Left kidney (tissue), 2 donors: ENCODE results near the gene ZNF324. TPM values are rescaled to one million over a fixed set of nuclear protein-coding genes. Genes with fewer than 3 reads are reported as not detected.
"Not testable (repeated sequence)": the region's sequence is repeated elsewhere in the genome, so short reads cannot be mapped to it uniquely, and the experiment has no call there.

Experiments
- DNase-seq: peaks from one replicate; pipeline ENCODE4 v3.0.0-alpha.2; 2013
- polyA plus RNA-seq: library from polyadenylated mRNA; unstranded; fragments of 120-200 nt; gene quantifications from one replicate; pipeline ENCODE4 v1.2.1, GENCODE V29; 2013; ENCODE audit not compliant: insufficient read length

Gene ZNF324
- polyA plus RNA-seq, 1 donor: 9.1 TPM

DNA sequence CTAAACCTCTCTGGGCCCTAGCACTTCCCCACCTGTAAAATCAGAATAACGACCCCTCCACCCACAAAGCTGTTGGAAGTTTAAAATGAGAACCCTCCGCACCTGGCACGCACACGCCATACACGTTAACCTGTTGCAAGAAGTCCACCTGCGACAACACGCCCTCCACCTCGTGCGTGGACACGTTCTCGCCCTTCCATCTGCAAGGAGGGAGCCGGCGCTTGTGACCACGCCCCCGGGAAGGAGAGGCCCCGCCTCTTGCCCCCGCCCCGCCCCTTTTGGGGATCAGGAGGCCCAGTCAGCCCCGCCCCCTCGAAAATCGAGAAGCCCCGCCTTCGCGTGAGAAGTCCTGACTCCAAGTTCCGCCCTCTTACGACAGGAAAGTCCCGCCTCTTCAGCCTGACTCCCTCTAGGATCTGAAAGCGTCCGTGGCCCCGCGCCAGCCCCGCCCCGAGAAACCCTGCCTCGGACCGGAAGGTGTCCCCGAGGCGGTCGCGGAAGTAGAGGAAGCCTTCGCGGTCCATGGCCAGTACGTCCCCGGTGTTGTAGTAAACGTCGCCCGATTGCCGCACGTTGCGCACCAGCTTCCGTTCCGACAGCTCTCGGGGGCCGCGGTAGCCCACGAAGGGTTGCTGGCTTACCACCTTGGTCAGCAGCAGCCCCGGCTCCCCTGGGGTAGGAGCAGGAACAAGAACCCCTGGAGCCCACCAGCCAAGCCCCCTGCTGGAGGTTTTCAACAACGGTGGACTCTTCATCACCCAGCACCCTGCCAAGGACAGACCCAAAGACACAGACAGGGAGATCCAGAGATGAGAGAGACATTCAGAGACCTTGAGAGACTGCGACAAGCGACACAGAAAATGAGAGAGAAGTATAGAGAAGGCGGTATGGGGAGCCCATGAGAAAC lies 32.4 kb downstream of the ZNF324 start:
- peak; percentile 99 for DNase-seq

GRCh38 chr19:58500242-58500641 lies 33.4 kb downstream of the ZNF324 start:
- DNase-seq: no peak

DNA sequence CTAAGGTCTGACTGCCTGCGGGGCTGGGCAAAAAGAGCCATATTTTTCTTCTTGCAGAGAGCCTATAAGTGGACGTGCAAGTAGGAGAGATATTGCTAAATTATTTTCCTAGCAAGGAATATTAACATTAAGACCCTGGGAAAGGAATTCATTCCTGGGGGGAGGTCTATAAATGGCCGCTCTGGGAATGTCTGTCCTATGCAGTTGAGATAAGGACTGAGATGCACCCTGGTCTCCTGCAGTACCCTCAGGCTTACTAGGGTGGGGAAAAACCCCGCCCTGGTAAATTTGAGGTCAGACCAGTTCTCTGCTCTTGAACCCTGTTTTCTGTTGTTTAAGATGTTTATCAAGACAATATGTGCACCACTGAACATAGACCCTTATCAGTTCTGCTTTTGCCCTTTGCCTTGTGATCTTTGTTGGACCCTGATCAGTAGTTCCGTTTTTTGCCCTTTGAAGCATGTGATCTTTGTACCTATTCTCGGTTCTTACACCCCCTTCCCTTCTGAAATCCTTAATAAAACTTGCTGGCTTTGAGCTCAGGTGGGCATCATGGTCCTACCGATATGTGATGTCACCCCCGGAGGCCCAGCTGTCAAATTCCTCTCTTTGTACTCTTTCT lies 40.8 kb downstream of the ZNF324 start:
- not testable (repeated sequence) for DNase-seq

GRCh38 chr19:58509731-58510083 lies 42.8 kb downstream of the ZNF324 start:
- DNase-seq: no peak

DNA sequence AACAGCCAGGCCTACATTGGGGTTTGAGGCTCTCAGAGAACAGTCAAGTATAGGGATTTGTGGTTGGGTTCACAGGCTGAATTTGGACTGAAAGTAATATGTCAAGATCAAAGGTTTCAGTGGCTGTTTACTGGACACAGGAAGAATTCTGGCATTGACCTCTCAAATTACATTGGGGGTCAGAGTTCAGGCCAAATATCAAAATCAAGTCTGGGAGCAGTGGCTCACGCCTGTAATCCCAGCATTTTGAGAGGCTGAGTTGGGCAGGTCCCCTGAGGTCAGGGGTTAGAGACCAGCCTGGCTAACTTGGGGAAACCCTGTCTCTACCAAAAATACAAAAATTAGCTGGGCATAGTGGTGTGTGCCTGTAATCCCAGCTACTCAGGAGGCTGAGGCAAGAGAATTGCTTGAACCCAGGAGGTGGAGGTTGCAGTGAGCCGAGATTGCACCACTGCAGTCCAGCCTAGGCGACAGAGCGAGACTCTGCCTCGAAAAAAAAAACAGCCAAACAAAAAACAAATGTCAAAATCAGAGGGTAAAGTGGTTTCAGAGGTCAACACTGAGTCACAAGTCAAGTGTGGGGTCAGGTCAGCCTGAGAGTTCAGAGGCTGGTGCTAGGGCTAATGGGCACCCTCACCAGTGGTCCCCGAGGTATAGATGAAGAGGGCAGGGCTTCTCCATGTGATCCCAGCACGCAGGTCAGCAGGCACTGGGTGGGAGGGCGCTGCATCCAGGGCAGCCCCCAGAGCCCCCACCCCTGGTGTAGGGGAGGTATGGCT lies 43.4 kb downstream of the ZNF324 start:
- DNase-seq: no peak

DNA sequence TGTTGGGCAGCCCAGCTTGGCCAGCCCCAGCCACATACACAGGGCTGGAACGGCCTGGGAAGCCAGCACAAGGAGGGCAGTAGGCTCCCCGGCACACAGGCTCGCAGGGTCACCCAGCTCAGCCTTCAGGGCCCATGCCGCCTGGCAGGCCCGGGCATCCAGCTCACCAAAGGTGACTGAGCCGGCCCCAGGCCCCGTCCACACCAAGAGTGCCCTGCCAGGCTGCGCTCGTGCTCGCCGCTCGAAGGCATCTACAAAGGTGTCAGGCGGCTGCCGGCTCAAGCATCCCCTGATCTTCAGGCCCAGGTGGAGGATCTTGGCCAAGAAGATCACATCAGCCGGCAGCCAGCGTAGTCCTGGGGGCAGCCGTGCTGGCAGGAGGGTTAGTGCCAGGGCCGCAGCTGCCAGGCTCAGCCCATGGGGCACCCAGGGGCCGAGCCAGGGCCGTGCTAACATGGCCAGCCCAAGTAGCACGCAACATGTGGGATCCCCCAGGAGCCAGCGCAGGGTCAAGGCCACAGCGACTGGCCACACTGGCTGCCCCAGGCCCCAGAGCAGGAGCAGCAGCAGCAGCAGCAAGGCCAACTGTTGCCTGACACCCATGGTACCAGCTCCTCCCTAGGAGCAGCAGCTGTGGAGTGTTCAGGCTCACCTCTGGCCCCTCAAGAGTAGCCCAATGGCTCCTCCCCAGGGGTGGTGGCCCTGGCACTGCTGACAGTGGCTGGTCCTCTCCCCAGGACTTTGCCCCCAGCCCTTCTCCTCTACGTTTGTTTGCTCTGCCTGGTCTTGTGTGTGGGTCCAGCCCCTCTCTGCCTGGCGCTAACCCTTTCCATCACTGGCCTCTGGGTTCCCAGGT lies 44.7 kb downstream of the ZNF324 start, which contains the start of gene SLC27A5:
TSS of gene SLC27A5 (minus strand) at position 640 of the 856 bp plus-strand sequence. CDS start at position 603, 37 bp downstream.
- no peak for DNase-seq

DNA sequence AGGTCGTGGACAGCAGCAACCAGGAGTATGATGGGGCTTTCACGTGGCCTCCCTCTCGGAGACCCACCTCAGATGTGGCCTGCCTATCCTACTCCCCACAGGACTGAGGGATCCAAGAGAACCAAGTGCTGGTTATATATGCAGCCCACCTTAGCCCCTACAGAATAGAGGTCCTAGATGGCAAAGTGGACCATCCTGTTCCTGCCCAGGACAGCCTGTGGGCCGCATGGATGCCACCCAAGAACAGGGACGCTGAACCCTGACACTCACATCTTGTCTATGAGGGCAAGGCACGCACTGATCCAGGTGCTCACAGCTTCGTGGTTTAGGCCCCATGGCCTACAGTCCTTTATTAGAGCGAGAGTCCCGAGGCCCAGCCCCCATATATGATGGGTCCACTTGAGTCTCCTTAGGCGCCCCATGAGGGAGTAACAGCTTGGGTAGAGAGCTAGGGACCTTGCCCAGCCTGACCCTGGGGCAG lies 46.4 kb downstream of the ZNF324 start:
- DNase-seq: no peak

DNA sequence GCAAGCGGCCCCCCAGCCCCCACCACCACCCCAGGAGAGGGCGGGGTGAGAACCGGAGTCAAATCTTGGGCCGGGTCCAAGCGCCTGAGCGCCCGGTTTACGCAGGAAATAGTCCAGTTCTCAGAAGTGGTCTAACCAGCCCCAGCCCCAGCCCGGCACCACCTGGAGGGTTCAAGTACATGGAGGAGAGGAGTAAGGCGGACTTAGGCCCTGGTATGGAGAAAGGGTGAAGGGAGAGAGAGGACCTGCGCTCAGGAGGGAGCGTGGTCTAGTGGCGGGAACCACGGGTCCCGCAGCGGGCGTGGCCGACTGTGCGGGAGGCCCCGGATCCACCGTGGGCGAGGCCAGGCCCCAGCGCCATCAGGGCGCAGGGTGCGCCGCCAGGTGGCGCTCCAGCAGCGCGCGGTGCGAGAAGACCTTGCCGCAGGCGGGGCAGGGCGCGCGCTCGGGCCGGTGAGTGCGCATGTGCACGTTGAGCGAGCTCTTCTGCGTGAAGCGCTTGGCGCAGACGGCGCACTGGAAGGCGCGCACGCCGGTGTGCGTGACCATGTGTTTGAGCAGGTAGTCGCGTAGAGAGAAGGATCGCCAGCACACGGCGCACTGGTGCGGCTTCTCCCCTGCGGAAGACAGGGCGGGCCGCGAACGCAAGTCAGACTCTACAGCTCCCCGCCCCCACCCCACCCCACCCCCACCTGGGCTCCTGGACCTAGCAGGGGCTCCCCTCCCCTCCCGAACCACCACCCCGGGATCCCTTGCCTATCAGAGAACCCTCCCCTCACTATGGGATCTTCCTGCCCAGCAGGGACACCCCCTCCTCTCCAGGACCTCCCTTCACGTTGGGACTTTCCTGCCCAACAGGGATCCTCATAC lies 47.0 kb downstream of the ZNF324 start:
- DNase-seq: peak; percentile 86

DNA sequence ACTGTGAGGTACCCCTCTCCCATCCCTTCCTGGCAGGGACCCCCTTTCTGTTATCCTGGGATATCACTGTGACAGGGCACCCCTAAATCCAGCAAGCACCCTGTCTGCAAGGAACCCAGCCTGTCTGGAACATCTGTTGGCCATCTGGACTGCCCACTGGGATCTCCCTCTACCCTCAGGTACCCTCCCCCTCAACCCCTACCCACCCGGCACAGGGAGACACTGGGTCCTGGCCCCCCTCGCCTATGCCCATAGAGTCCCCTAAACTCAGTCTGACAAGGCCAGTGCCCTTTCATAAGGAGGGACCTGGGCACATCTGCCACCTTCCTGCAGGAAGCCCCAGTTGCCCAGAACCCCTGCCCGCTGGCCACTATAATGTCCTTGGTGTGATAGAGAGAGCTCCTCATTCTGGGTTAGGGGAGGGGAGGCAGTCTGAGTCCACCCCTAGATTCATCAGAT lies 47.7 kb downstream of the ZNF324 start:
- no peak for DNase-seq

GRCh38 chr19:58515259-58515658 lies 48.4 kb downstream of the ZNF324 start:
- DNase-seq: no peak

- no peak for DNase-seq
These were observed 49.5 kb downstream of the ZNF324 start for GRCh38 chr19:58516246-58516836.

DNA sequence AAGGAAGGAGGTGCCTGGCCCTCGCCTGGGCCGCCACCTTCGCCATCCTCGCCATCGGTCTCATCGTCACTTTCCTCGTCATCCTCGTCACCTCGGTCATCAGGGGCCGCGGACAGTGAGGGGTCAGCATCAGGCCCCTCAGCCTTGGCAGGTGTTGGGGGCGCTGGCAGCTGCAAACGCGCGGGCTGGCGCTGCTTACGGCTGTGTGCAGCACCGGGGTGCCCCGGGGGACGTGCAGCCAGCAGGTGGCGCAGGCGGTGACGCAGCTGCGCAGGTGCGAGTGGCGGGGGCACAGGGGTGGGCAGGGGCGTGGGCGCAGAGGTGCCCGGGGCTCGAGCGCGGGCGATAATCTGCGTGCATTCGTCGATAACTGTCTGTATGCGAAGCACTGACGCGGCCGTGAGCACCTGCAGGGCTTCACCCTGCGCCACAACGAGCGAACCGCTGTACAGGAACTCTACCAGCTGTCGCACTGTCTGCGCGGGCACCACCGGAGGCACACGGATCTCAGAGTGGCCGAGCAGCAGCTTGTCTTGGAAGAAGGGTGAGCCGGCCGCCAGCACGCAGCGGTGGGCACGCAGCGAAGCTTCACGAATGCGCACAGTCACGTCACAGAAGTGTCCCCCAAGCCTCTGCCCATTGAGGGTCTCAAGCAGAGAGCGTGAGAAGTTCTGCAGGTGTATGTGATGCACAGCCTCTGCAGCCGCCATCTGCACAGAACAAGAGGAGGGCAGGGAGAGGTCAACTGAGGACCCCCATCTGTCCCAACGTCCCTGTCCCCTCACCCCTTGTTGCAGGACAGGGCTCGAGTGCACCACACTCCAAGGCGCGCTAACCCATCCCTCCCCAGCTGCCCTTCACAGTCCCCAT lies 50.3 kb downstream of the ZNF324 start:
- DNase-seq: no peak

DNA sequence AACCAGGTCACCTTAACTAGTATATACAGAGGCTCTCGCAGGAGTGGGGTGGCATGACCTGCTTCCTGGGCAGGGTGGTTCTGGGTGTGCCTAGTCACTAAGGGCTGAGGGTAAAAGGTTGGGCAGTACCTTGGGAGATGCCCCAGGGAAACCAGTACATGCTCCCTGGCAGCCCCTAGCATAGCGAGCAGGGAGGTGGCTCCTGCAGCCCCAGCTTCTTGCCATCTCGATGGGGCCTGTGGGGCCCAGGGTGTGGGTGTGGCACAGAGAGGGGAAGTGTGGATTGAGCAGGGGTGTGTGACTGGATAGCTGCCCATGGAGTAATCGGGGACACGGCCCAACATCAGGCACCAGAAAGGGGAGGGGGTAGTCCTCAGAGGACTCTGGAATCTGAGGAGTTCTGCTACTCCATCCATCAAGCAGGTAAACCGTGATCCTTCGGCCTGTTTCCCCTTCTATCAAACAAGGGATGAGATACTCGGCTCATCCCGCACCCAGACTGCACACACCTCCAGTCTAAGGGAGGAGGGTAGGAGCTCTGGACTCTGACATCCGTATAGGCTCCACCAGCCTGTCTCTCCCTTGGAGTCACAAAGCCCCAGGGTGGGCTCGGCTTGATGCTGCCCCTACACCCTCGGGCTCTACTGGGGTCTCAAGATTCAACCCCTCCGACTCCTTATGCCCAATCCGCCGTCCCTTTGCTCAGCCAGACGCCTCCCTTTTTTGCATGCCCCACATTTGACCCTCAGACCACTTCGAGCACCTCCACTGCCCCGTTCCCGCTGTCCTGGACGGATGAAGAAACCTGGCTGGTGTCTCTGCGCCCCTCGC lies 51.6 kb downstream of the ZNF324 start:
- DNase-seq: no peak

- DNase-seq: peak; percentile 74
These were observed 52.1 kb downstream of the ZNF324 start for GRCh38 chr19:58519087-58519354.

GRCh38 chr19:58519355-58520256 lies 52.7 kb downstream of the ZNF324 start, which contains the start of gene ZBTB45:
TSS of gene ZBTB45 (minus strand) at chr19:58519810. CDS start at chr19:58517673, 2,137 bp downstream.
- DNase-seq: peak; percentile 94

GRCh38 chr19:58520257-58520599 lies 53.3 kb downstream of the ZNF324 start:
- DNase-seq: no peak

DNA sequence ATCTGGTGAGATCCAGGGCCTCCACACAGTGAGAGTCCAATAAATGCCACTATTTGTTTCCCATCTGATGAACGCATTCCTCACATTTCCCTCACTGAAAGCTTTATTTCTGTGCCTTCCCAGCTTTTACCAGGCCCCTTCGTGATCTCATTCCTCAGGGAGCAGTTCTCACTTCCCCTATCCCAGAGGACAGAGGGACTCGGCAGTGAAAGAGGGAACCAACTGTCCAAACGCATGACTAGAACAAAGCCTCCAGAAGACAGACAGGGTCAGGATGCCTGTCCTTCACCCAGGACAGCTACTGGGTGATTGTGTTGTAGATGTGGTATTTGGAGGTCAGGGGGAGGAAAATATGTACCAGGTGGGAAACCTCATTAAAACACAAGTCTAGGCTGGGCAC lies 54.8 kb downstream of the ZNF324 start:
- DNase-seq: no peak
